Measurements from ENCODE around the gene TYR.

DNA sequence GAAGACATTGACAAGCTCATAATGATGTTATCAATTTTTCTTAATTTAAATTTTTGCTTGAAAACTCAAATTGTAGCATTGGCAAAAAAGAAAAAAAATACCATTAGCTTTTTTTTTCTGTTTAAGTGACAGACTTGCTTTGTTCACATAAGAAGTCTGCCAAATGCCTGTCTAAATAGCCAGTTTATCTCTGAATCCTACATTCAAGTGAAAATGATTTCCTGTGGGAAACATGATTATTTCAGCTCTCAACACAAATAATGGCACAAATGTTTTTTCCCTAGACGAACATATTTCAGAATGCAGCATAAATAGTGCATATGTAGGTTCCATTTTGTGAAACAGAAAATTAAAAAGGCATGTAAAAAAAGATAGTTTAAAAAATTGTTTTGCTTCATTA lies 23.5 kb downstream of the TYR start:
- TF ChIP-seq POLR2AphosphoS5 (IDR thresholded peaks at IDR 0.05) (no peak), POLR2A (IDR thresholded peaks at IDR 0.05) (no peak)
- TF ChIP-seq, protein P1, sequence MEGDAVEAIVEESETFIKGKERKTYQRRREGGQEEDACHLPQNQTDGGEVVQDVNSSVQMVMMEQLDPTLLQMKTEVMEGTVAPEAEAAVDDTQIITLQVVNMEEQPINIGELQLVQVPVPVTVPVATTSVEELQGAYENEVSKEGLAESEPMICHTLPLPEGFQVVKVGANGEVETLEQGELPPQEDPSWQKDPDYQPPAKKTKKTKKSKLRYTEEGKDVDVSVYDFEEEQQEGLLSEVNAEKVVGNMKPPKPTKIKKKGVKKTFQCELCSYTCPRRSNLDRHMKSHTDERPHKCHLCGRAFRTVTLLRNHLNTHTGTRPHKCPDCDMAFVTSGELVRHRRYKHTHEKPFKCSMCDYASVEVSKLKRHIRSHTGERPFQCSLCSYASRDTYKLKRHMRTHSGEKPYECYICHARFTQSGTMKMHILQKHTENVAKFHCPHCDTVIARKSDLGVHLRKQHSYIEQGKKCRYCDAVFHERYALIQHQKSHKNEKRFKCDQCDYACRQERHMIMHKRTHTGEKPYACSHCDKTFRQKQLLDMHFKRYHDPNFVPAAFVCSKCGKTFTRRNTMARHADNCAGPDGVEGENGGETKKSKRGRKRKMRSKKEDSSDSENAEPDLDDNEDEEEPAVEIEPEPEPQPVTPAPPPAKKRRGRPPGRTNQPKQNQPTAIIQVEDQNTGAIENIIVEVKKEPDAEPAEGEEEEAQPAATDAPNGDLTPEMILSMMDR (IDR thresholded peaks at IDR 0.05), result no peak

All from stomach (tissue), 4 donors.